HepG2 (cell line): Measurements from ENCODE around the gene CELF5. TPM values are rescaled to one million over a fixed set of nuclear protein-coding genes. Genes with fewer than 3 reads are reported as not detected.

Experiments
- ATAC-seq: fragments of 200-7000 bp; cut with Tn5 transposase; 3 replicates; pipeline ENCODE4 v1.9.1; 2020; ENCODE audit warnings: mild to moderate bottlenecking, moderate library complexity
- BruUV-seq: library from RNA; stranded (reverse); fragments of 400-500 nt; replicated peaks from 2 replicates; lab custom pipeline; 2021; lab: Mats Ljungman, UMichigan
- CTCF ChIA-PET: fragments of 300-600 bp; formaldehyde crosslinking; extraction: SDS; loops from one replicate; lab custom pipeline; 2021; ENCODE audit warnings: low total read pairs, inconsistent platforms, low intra/inter-chr PET ratio; lab: Yijun Ruan, JAX
- POLR2A ChIA-PET: fragments of 350-600 bp; sonication (Branson Sonifier 250); formaldehyde crosslinking; loops from one replicate; lab custom pipeline; 2020; ENCODE audit warnings: antibody characterized with exemption, inconsistent platforms; lab: Yijun Ruan, JAX
- DNase-seq: peaks from one replicate; pipeline ENCODE4 v3.0.0-alpha.2; 2015; ENCODE audit warnings: low spot score
- FAIRE-seq: peaks from 3 replicates; lab custom pipeline; 2011; peaks lifted over from hg19 to GRCh38; lab: Jason Lieb, UNC
- H2AFZ ChIP-seq: one replicate; pipeline ENCODE4 v1.6.1; 2011; ENCODE audit warnings: low read length, inconsistent platforms
- H3K27ac ChIP-seq: fragments of 300-600 bp; 3 replicates; pipeline ENCODE4 v1.8.0; 2011; ENCODE audit warnings: mixed run types, mild to moderate bottlenecking, mixed read lengths, low read length, inconsistent platforms; ENCODE audit not compliant: insufficient read depth; ENCODE audit errors: extremely low read length
- H3K27me3 ChIP-seq, 2 experiments: fragments of 200-600 bp in 1 of 2; 2 replicates in 1 of 2; 3 replicates in 1 of 2; pipeline versions ENCODE4 v1.6.0 to v1.8.0; 2011; ENCODE audit warnings: low read length in 2 of 2, mild to moderate bottlenecking in 2 of 2, moderate library complexity in 2 of 2, inconsistent platforms in 1 of 2; ENCODE audit not compliant: insufficient read depth in 2 of 2, control insufficient read depth in 1 of 2
- H3K36me3 ChIP-seq, 2 experiments: fragments of 200-600 bp in 1 of 2; replicated peaks in 1 of 2; 2 replicates in 1 of 2; 3 replicates in 1 of 2; pipeline versions ENCODE4 v1.5.1 to v1.8.0; 2011; ENCODE audit warnings: low read length in 2 of 2, inconsistent platforms in 1 of 2; ENCODE audit not compliant: insufficient read depth in 2 of 2, control insufficient read depth in 1 of 2
- H3K4me1 ChIP-seq: 2 replicates; pipeline ENCODE4 v1.5.1; 2012; ENCODE audit warnings: low read length, inconsistent platforms; ENCODE audit not compliant: insufficient read depth
- H3K4me2 ChIP-seq: 2 replicates; pipeline ENCODE4 v1.6.0; 2011; ENCODE audit warnings: low read depth, low read length, inconsistent platforms
- H3K4me3 ChIP-seq, 3 experiments: fragments of 200-600 bp in 1 of 3; sonication (generic), shearing (Covaris generic) in 1 of 3; replicated peaks in 1 of 3; 2 replicates each; pipeline ENCODE4 v1.5.1; 2011 to 2016; ENCODE audit warnings: low read length in 3 of 3, inconsistent platforms in 2 of 3, low read depth in 2 of 3, mild to moderate bottlenecking in 2 of 3, control low read depth in 1 of 3, mixed read lengths in 1 of 3; ENCODE audit not compliant: insufficient read depth in 1 of 3
- H3K79me2 ChIP-seq: one replicate; pipeline ENCODE4 v1.6.1; 2011; ENCODE audit warnings: low read length, inconsistent platforms; ENCODE audit not compliant: insufficient read depth
- H3K9ac ChIP-seq: 2 replicates; pipeline ENCODE4 v1.6.0; 2011; ENCODE audit warnings: mild to moderate bottlenecking, low read depth, low read length, inconsistent platforms; ENCODE audit not compliant: insufficient read depth
- H3K9me3 ChIP-seq: 2 replicates; pipeline ENCODE4 v1.5.1; 2012; ENCODE audit warnings: mild to moderate bottlenecking, low read length
- H4K20me1 ChIP-seq: 2 replicates; pipeline ENCODE4 v1.6.0; 2011; ENCODE audit warnings: inconsistent platforms, mild to moderate bottlenecking, low read length, moderate library complexity; ENCODE audit not compliant: insufficient read depth
- MAF1 ChIP-seq: sonication (generic); formaldehyde crosslinking; IDR thresholded peaks from 2 replicates; pipeline ENCODE4 v1.5.0; 2020; ENCODE audit warnings: missing genetic modification reagents, borderline replicate concordance
- ZNF317 ChIP-seq: sonication (generic); formaldehyde crosslinking; IDR thresholded peaks from 2 replicates; pipeline ENCODE4 v1.5.0; 2020; ENCODE audit warnings: mild to moderate bottlenecking, missing genetic modification reagents
- WGBS: methylation state at CpG from one replicate; pipeline ENCODE4 v1.1.6; 2017; ENCODE audit warnings: low lambda C conversion rate; 5-methylcytosine and 5-hydroxymethylcytosine counted together
- in situ Hi-C: cut with HindIII; loops from 2 replicates; pipeline ENCODE4 v1.10.0; 2017; ENCODE audit warnings: low pct_unique_long_range_greater_than_20kb; ENCODE audit not compliant: extremely low pct_ligation_motif_present
- intact Hi-C: fragments of 100-400 bp; cut with micrococcal nuclease; formaldehyde crosslinking; loops from one replicate; pipeline ENCODE4 v1.10.0; 2022; ENCODE audit not compliant: unreplicated experiment
- polyA plus RNA-seq, 8 experiments: library from polyadenylated mRNA; depleted of rRNA in 3 of 8; stranded (reverse) in 7 of 8; unstranded in 1 of 8; fragments of >200 nt; fragmentation: Illumina TruSeq in 4 of 8; extraction: Trizol in 4 of 8; gene quantifications; 2 replicates each; pipeline versions ENCODE4 v1.2.1 to v1.2.3, GENCODE V29; 2011 to 2016; ENCODE audit warnings: low read depth in 4 of 8, missing spikeins in 1 of 8, mixed read lengths in 1 of 8; ENCODE audit not compliant: insufficient read depth in 1 of 8
- total RNA-seq, 5 experiments: library from RNA; depleted of rRNA; stranded (reverse); fragments of >200 nt; fragmentation: Illumina TruSeq; extraction: Trizol; gene quantifications; 2 replicates each; pipeline ENCODE4 v1.2.3, GENCODE V29; 2016; ENCODE audit warnings: low read depth in 1 of 5
- TF ChIP-seq, protein P1 (sequence below), 2 experiments: fragments of 450-650 bp in 1 of 2; sonication (generic) in 1 of 2; formaldehyde crosslinking in 1 of 2; IDR thresholded peaks; 2 replicates each; pipeline versions ENCODE4 v1.6.1 to v1.8.0; 2016 to 2022; ENCODE audit warnings: antibody characterized with exemption in 1 of 2, mild to moderate bottlenecking in 1 of 2, missing genetic modification reagents in 1 of 2

Gene CELF5
- total and polyA plus RNA-seq, 2 of the 13 experiments (the other 11 are each of a cell fraction or from before 2014, with no cell fraction given), result 0.31 to 0.84 TPM

- H4K20me1 ChIP-seq, result no peaks in the 10 kb centered on the region
- H3K36me3 ChIP-seq, result no peaks in the 10 kb centered on the region
- intact Hi-C loops, result loop anchor here (5.0 kb wide), 1 partner anchor 144 kb away; no protein-coding TSS in a partner anchor
- no peak overlapping the region for H3K9ac ChIP-seq
- H3K27me3 ChIP-seq, result peaks cover 0 to 10% of the 10 kb centered on the region in 2 experiments; a peak in 4 of 5 replicates
- 79% methylated on average over 3 of the region's 3 CpGs for WGBS
- H3K27ac ChIP-seq, result no peak overlapping the region
- CTCF ChIA-PET, result interaction anchor here (1.3 to 5.7 kb wide), 2 partner anchors 101 to 143 kb away, joined by 6 to 48 read pairs; no protein-coding TSS in a partner anchor
- H3K4me2 ChIP-seq, result no peak overlapping the region
- no peak overlapping the region for H2AFZ ChIP-seq
- DNase-seq, result no peak
- no peaks in the 10 kb centered on the region for H3K4me1 ChIP-seq
- no peak for ATAC-seq
- no peak for FAIRE-seq
- in situ Hi-C loops, result no loop called here
- H3K4me3 ChIP-seq, result no peak overlapping the region
- BruUV-seq, result no TSS peak
- POLR2A ChIA-PET, result no interaction called here
- no peaks in the 10 kb centered on the region for H3K79me2 ChIP-seq
- no peaks in the 10 kb centered on the region for H3K9me3 ChIP-seq
- no peak for TF ChIP-seq MAF1 (CRISPR knock-in tag)
- TF ChIP-seq, protein P1, sequence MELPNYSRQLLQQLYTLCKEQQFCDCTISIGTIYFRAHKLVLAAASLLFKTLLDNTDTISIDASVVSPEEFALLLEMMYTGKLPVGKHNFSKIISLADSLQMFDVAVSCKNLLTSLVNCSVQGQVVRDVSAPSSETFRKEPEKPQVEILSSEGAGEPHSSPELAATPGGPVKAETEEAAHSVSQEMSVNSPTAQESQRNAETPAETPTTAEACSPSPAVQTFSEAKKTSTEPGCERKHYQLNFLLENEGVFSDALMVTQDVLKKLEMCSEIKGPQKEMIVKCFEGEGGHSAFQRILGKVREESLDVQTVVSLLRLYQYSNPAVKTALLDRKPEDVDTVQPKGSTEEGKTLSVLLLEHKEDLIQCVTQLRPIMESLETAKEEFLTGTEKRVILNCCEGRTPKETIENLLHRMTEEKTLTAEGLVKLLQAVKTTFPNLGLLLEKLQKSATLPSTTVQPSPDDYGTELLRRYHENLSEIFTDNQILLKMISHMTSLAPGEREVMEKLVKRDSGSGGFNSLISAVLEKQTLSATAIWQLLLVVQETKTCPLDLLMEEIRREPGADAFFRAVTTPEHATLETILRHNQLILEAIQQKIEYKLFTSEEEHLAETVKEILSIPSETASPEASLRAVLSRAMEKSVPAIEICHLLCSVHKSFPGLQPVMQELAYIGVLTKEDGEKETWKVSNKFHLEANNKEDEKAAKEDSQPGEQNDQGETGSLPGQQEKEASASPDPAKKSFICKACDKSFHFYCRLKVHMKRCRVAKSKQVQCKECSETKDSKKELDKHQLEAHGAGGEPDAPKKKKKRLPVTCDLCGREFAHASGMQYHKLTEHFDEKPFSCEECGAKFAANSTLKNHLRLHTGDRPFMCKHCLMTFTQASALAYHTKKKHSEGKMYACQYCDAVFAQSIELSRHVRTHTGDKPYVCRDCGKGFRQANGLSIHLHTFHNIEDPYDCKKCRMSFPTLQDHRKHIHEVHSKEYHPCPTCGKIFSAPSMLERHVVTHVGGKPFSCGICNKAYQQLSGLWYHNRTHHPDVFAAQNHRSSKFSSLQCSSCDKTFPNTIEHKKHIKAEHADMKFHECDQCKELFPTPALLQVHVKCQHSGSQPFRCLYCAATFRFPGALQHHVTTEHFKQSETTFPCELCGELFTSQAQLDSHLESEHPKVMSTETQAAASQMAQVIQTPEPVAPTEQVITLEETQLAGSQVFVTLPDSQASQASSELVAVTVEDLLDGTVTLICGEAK (IDR thresholded peaks at IDR 0.05), result peak; percentile 73
- TF ChIP-seq, protein P1 (CRISPR knock-in tag; IDR thresholded peaks at IDR 0.05), result peak; percentile 96
- TF ChIP-seq ZNF317 (CRISPR knock-in tag), result no peak
Observed at GRCh38 chr19:3328743-3329142, 104.3 kb downstream of the CELF5 start.
